ENCODE measurements around the gene PRKAG1.

GRCh38 chr12:48972213-48972951 lies 46.2 kb downstream of the PRKAG1 start:
- TF ChIP-seq ZNF274 (IDR thresholded peaks at IDR 0.05; ENCODE audit: low read length) (no peak), ZNF274 (tag by site-specific recombination; IDR thresholded peaks at IDR 0.05; ENCODE audit: borderline replicate concordance) (no peak), ZNF433 (tag by site-specific recombination; IDR thresholded peaks at IDR 0.05; ENCODE audit: low read depth) (no peak), ZNF792 (tag by site-specific recombination; IDR thresholded peaks at IDR 0.05) (no peak), HOXD13 (CRISPR knock-in tag; IDR thresholded peaks at IDR 0.05; ENCODE audit: borderline replicate concordance) (no peak), SP7 (tag by site-specific recombination; IDR thresholded peaks at IDR 0.05) (no peak), ZNF549 (tag by site-specific recombination; IDR thresholded peaks at IDR 0.05) (no peak), ZNF394 (tag by site-specific recombination; IDR thresholded peaks at IDR 0.05; ENCODE audit: borderline replicate concordance) (no peak), ATF2 (tag by site-specific recombination; IDR thresholded peaks at IDR 0.05; ENCODE audit: low read depth) (no peak)
- TF ChIP-seq, protein P1, sequence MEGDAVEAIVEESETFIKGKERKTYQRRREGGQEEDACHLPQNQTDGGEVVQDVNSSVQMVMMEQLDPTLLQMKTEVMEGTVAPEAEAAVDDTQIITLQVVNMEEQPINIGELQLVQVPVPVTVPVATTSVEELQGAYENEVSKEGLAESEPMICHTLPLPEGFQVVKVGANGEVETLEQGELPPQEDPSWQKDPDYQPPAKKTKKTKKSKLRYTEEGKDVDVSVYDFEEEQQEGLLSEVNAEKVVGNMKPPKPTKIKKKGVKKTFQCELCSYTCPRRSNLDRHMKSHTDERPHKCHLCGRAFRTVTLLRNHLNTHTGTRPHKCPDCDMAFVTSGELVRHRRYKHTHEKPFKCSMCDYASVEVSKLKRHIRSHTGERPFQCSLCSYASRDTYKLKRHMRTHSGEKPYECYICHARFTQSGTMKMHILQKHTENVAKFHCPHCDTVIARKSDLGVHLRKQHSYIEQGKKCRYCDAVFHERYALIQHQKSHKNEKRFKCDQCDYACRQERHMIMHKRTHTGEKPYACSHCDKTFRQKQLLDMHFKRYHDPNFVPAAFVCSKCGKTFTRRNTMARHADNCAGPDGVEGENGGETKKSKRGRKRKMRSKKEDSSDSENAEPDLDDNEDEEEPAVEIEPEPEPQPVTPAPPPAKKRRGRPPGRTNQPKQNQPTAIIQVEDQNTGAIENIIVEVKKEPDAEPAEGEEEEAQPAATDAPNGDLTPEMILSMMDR (tag by site-specific recombination; IDR thresholded peaks at IDR 0.05), result peak; percentile 63; the same call in 1 of the 2 replicates
- TF ChIP-seq, protein P2, sequence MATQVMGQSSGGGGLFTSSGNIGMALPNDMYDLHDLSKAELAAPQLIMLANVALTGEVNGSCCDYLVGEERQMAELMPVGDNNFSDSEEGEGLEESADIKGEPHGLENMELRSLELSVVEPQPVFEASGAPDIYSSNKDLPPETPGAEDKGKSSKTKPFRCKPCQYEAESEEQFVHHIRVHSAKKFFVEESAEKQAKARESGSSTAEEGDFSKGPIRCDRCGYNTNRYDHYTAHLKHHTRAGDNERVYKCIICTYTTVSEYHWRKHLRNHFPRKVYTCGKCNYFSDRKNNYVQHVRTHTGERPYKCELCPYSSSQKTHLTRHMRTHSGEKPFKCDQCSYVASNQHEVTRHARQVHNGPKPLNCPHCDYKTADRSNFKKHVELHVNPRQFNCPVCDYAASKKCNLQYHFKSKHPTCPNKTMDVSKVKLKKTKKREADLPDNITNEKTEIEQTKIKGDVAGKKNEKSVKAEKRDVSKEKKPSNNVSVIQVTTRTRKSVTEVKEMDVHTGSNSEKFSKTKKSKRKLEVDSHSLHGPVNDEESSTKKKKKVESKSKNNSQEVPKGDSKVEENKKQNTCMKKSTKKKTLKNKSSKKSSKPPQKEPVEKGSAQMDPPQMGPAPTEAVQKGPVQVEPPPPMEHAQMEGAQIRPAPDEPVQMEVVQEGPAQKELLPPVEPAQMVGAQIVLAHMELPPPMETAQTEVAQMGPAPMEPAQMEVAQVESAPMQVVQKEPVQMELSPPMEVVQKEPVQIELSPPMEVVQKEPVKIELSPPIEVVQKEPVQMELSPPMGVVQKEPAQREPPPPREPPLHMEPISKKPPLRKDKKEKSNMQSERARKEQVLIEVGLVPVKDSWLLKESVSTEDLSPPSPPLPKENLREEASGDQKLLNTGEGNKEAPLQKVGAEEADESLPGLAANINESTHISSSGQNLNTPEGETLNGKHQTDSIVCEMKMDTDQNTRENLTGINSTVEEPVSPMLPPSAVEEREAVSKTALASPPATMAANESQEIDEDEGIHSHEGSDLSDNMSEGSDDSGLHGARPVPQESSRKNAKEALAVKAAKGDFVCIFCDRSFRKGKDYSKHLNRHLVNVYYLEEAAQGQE (tag by site-specific recombination; IDR thresholded peaks at IDR 0.05), result no peak
- TF ChIP-seq, protein P3, sequence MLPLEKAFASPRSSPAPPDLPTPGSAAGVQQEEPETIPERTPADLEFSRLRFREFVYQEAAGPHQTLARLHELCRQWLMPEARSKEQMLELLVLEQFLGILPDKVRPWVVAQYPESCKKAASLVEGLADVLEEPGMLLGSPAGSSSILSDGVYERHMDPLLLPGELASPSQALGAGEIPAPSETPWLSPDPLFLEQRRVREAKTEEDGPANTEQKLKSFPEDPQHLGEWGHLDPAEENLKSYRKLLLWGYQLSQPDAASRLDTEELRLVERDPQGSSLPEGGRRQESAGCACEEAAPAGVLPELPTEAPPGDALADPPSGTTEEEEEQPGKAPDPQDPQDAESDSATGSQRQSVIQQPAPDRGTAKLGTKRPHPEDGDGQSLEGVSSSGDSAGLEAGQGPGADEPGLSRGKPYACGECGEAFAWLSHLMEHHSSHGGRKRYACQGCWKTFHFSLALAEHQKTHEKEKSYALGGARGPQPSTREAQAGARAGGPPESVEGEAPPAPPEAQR (tag by site-specific recombination; IDR thresholded peaks at IDR 0.05), result no peak
- TF ChIP-seq, protein P4, sequence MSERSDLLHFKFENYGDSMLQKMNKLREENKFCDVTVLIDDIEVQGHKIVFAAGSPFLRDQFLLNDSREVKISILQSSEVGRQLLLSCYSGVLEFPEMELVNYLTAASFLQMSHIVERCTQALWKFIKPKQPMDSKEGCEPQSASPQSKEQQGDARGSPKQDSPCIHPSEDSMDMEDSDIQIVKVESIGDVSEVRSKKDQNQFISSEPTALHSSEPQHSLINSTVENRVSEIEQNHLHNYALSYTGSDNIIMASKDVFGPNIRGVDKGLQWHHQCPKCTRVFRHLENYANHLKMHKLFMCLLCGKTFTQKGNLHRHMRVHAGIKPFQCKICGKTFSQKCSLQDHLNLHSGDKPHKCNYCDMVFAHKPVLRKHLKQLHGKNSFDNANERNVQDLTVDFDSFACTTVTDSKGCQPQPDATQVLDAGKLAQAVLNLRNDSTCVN (tag by site-specific recombination; optimal IDR thresholded peaks at IDR 0.05), result no peak

Measured in HEK293 (cell line).